Activated CD4-positive, CD25-positive, alpha-beta regulatory T cell (primary cell): Measurements from ENCODE around the gene MAOB.

Source experiments
- DNase-seq, 4 experiments: peaks; one replicate each; lab custom pipeline; 2025; lab: John Stamatoyannopoulos, UW

The MAOB gene

GRCh38 chrX:43860646-43861370 is 21.4 kb downstream of the MAOB start:
- DNase-seq, result no peak

- DNase-seq, result no peak
These were observed 28.9 kb downstream of the MAOB start for GRCh38 chrX:43853225-43853828.

- DNase-seq, result no peak
These were observed 31.6 kb downstream of the MAOB start for GRCh38 chrX:43850629-43851028.

- DNase-seq, result no peak
These were observed 33.1 kb downstream of the MAOB start for GRCh38 chrX:43849173-43849572.

GRCh38 chrX:43847352-43847751 is 34.9 kb downstream of the MAOB start:
- DNase-seq, result no peak

- no peak for DNase-seq
These were observed 35.7 kb downstream of the MAOB start for GRCh38 chrX:43846558-43846957.

GRCh38 chrX:43845776-43846175 is 36.5 kb downstream of the MAOB start:
- DNase-seq, result no peak

GRCh38 chrX:43840265-43840664 is 42.0 kb downstream of the MAOB start:
- no peak for DNase-seq

GRCh38 chrX:43836435-43837184 is 45.6 kb downstream of the MAOB start:
- DNase-seq, result no peak

- no peak for DNase-seq
These were observed 46.7 kb downstream of the MAOB start for GRCh38 chrX:43835559-43835958.

GRCh38 chrX:43827791-43828190 is 54.5 kb downstream of the MAOB start:
- no peak for DNase-seq

GRCh38 chrX:43822014-43822413 is 60.2 kb downstream of the MAOB start:
- no peak for DNase-seq

GRCh38 chrX:43817444-43817843 is 64.8 kb downstream of the MAOB start:
- DNase-seq, result no peak

GRCh38 chrX:43815209-43815608 is 67.0 kb downstream of the MAOB start:
- DNase-seq, result no peak

- DNase-seq, result no peak
These were observed 68.4 kb downstream of the MAOB start for GRCh38 chrX:43813898-43814297.

GRCh38 chrX:43813319-43813718 is 68.9 kb downstream of the MAOB start:
- DNase-seq, result no peak

GRCh38 chrX:43809463-43809862 is 72.8 kb downstream of the MAOB start:
- DNase-seq, result no peak

- DNase-seq, result no peak
These were observed 74.0 kb downstream of the MAOB start for GRCh38 chrX:43808231-43808630.

- DNase-seq, result no peak
These were observed 76.7 kb downstream of the MAOB start for GRCh38 chrX:43805579-43805978.

- no peak for DNase-seq
These were observed 78.2 kb downstream of the MAOB start for GRCh38 chrX:43804021-43804420.

- DNase-seq, result no peak
These were observed 96.2 kb downstream of the MAOB start for GRCh38 chrX:43785930-43786591.

- DNase-seq, result no peak
These were observed 124.2 kb downstream of the MAOB start for GRCh38 chrX:43758044-43758443.

- DNase-seq, result no peak
These were observed 126.2 kb downstream of the MAOB start for GRCh38 chrX:43756076-43756475.
